GM18508 (cell line): ENCODE data around the gene B3GNT9.

ENCODE experiments used
- ATAC-seq: cut with Tn5 transposase; IDR thresholded peaks from one replicate; pipeline ENCODE4 v1.9.1; 2021; ENCODE audit warnings: moderate number of reproducible peaks; ENCODE audit not compliant: insufficient read depth, unreplicated experiment

Gene B3GNT9

GRCh38 chr16:67116388-67117311 is 34.1 kb downstream of the B3GNT9 start:
- no peak for ATAC-seq

- ATAC-seq = no peak
Measured at GRCh38 chr16:67115639-67116038, 35.2 kb downstream of the B3GNT9 start.

DNA sequence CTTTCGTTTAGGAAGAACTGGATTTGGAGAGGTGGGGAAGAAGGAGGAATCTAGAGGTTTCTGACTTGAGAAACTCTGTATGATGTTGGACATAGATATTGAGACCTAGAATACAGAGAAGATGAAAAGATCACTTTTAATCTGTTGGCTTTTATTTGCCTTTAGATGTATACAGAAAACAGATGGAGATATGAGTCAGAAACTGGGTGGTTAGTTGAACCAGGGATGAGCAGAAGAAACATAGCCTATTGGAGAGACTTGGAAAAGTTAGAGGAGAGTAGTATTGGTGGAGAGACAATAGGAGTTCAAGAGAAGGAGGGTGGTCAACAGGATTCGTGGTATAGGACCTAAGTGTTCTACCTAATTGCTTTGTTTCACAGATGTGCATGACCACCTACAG is 36.0 kb downstream of the B3GNT9 start:
- ATAC-seq = no peak

- no peak for ATAC-seq
Measured at GRCh38 chr16:67112591-67113399, 38.0 kb downstream of the B3GNT9 start.

DNA sequence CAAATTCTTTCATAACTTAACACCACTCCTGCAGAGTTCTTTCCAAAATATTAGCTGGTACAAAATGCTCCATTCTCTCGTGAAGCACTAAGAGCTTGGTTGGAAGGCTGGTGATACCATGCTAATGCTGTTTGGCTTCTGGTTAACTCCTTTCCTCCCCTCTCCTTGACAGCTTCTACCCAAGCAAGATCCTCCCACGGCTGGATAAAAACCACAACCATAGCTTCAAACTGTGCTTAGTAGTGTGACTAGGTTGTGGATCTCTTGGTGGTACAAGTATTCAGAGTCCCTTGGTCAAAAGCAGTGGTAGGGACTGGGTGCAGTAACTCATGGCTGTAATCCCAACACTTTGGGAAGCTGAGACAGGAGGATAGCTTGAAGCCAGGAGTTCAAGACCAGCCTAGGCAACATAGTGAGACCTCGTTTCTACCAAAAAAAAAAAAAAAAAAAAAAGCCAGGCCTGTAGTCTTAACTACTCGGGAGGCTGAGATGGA is 38.8 kb downstream of the B3GNT9 start:
- ATAC-seq = no peak

- no peak for ATAC-seq
Measured at GRCh38 chr16:67109407-67110135, 41.2 kb downstream of the B3GNT9 start, which contains the start of gene PHAF1. TSS of gene PHAF1 (plus strand) at chr16:67109941. CDS start at chr16:67110176, 235 bp downstream.

- ATAC-seq = no peak
Measured at GRCh38 chr16:67108931-67109406, 41.8 kb downstream of the B3GNT9 start.

DNA sequence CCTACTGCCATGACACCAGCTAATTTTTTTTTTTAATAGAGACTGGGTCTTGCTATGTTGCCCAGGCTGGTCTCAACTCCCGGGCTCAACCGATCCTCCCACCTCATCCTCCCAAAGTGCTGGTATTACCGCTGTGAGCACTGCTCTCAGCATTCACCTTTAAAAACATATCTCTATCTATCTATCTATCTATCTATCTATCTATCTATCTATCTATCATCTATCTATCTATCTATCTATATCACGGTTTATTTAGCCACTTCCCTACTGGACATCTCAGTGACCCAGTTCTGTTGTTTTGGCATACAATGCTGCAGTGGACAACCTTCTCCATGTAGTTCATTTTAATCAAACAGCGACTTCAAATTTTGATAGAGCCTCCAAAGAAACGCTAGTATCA is 42.3 kb downstream of the B3GNT9 start:
- no peak for ATAC-seq

GRCh38 chr16:67105881-67106280 is 44.9 kb downstream of the B3GNT9 start:
- ATAC-seq = no peak

GRCh38 chr16:67105246-67105645 is 45.6 kb downstream of the B3GNT9 start:
- no peak for ATAC-seq

DNA sequence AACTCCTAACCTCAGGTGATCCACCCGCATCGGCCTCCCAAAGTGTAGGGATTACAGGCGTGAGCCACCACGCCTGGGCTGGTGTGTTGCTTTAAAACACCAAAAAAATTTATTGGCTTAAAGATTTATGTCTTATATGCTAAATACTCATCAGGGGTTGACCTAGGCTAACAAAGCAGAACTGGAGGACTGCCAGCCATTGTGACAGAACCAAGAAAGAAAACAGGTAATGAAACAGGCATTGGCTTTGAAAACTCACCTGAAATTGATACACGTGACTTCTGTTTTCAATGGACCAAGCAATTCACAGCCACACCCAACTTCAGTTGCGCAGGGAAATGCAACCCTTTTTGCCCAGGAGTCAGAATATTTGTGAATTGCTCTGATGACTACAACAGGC is 46.0 kb downstream of the B3GNT9 start:
- ATAC-seq = no peak

DNA sequence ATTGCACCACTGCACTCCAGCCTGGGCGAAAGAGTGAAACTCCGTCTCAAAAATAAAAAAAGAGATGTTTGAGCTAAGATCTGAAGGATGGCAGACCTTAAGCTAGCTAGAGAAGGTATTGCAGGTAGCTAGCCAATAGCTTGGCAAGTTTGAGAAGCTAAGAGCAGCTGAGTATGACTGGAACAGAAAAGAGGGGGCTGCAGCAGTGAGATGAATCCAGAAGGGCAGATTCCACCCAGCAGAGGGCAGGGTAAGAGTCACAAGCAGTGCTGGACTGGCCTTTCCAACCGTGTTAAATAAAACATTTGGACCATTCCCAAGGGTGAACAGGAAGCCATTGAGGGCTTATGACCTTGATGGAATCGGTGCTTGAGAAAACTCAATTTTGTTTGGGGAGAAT is 46.7 kb downstream of the B3GNT9 start:
- ATAC-seq = no peak

- no peak for ATAC-seq
Measured at GRCh38 chr16:67101311-67102082, 49.3 kb downstream of the B3GNT9 start.

DNA sequence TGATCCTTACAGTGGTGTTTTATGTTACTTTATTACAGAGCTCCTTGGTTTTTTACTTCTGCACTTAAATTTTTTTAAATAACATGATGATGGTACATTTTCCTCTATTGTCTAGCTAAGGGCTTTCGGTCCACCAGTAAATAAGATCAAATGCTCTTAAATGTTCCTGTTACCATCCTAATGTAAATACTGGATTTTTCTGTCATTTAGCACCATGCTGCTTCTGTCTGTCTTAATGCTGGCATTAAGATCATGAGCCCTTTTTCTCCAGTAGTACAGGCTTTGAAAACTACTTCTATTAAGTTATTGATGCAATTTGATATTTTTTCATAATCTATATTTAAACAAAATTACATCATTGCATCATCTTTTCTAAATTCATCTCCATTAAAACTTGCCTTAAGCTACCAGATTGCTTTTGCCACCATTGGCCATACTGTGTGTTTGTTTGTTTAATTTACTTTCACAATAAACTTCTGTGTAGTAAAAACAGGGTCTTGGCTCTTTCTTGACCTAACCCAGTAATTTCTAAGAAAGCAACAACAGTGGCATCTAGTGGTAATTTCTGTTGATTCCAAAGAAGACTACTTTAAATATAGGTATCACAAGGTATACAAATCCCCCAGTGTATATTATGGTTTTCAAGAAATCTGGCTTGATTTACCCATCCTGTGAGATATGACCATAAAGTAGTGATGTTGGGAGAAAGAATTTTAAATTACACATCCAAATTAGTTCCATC is 50.1 kb downstream of the B3GNT9 start:
- ATAC-seq = no peak

GRCh38 chr16:67098599-67098998 is 52.2 kb downstream of the B3GNT9 start:
- no peak for ATAC-seq
